ENCODE results near the gene TMEM43. TPM values are rescaled to one million over a fixed set of nuclear protein-coding genes. Genes with fewer than 3 reads are reported as not detected.

Gene TMEM43
- total RNA-seq, 2 donors from 2014 or later: 17.5 to 37.1 TPM

- Mint-ChIP-seq H3K9me3 (no peaks in the 10 kb centered on the region), H3K27ac (peak overlapping the region; percentile 71 to 94), H3K36me3 (peaks cover 7 to 17% of the 10 kb centered on the region in 2 donors)
- no peak for ATAC-seq
- DNase-seq (ENCODE audit: low spot score in 2 of 2): no peak
Measured at GRCh38 chr3:14141602-14142341, 16.9 kb downstream of the TMEM43 start.

GRCh38 chr3:14142567-14143270, 17.9 kb downstream of the TMEM43 start:
- DNase-seq (ENCODE audit: low spot score in 2 of 2): peak in 1 of 2 donors; percentile 27
- peak overlapping the region; percentile 71 to 94 for H3K27ac Mint-ChIP-seq
- peaks cover 7 to 17% of the 10 kb centered on the region in 2 donors for H3K36me3 Mint-ChIP-seq
- no peaks in the 10 kb centered on the region for H3K9me3 Mint-ChIP-seq
- ATAC-seq: peak; percentile 35 to 47

GRCh38 chr3:14143271-14144225, 18.7 kb downstream of the TMEM43 start:
- Mint-ChIP-seq H3K9me3 (no peaks in the 10 kb centered on the region), H3K36me3 (peaks cover 7 to 17% of the 10 kb centered on the region in 2 donors), H3K27ac (peak overlapping the region; percentile 90 to 98)
- ATAC-seq (peak; percentile 8 to 31), DNase-seq (ENCODE audit: low spot score in 2 of 2) (no peak)

GRCh38 chr3:14144423-14145075, 19.7 kb downstream of the TMEM43 start:
- H3K27ac Mint-ChIP-seq: peak overlapping the region; percentile 90 to 98
- ATAC-seq (peak; percentile 86 to 89), DNase-seq (ENCODE audit: low spot score in 2 of 2) (peak; percentile 59 to 65)
- peaks cover 7 to 17% of the 10 kb centered on the region in 2 donors for H3K36me3 Mint-ChIP-seq
- no peaks in the 10 kb centered on the region for H3K9me3 Mint-ChIP-seq

GRCh38 chr3:14145236-14145635, 20.4 kb downstream of the TMEM43 start:
- DNase-seq (ENCODE audit: low spot score in 2 of 2) (no peak), ATAC-seq (no peak)
- H3K36me3 Mint-ChIP-seq: peaks cover 7 to 17% of the 10 kb centered on the region in 2 donors
- H3K27ac Mint-ChIP-seq: peak overlapping the region; percentile 90 to 98
- no peaks in the 10 kb centered on the region for H3K9me3 Mint-ChIP-seq

GRCh38 chr3:14145670-14146380, 21.0 kb downstream of the TMEM43 start:
- Mint-ChIP-seq H3K9me3 (no peaks in the 10 kb centered on the region), H3K36me3 (peaks cover 7 to 17% of the 10 kb centered on the region in 2 donors), H3K27ac (peak overlapping the region; percentile 44 to 90)
- DNase-seq (ENCODE audit: low spot score in 2 of 2) (no peak), ATAC-seq (no peak)

- Mint-ChIP-seq H3K9me3 (no peaks in the 10 kb centered on the region), H3K27ac (peak overlapping the region; percentile 44 to 90), H3K36me3 (peaks cover 6 to 15% of the 10 kb centered on the region in 2 donors)
- no peak for ATAC-seq
- peak in 1 of 2 donors; percentile 44 for DNase-seq (ENCODE audit: low spot score in 2 of 2)
Measured at GRCh38 chr3:14146381-14147065, 21.7 kb downstream of the TMEM43 start.

- ATAC-seq (no peak), DNase-seq (ENCODE audit: low spot score in 2 of 2) (peak in 1 of 2 donors; percentile 39)
- Mint-ChIP-seq H3K36me3 (peaks cover under 1 to 10% of the 10 kb centered on the region in 2 donors), H3K27ac (peak overlapping the region in 1 of 2 donors; percentile 82), H3K9me3 (no peaks in the 10 kb centered on the region)
Measured at GRCh38 chr3:14147066-14147435, 22.2 kb downstream of the TMEM43 start.

GRCh38 chr3:14147617-14148016, 22.8 kb downstream of the TMEM43 start:
- DNase-seq (ENCODE audit: low spot score in 2 of 2) (peak in 1 of 2 donors; percentile 35), ATAC-seq (no peak)
- H3K27ac Mint-ChIP-seq: peak overlapping the region; percentile 82 to 85
- no peaks in the 10 kb centered on the region for H3K9me3 Mint-ChIP-seq
- peaks cover 0 to 5% of the 10 kb centered on the region in 2 donors for H3K36me3 Mint-ChIP-seq

GRCh38 chr3:14148041-14148985, 23.5 kb downstream of the TMEM43 start:
- no peaks in the 10 kb centered on the region for H3K9me3 Mint-ChIP-seq
- ATAC-seq (no peak), DNase-seq (ENCODE audit: low spot score in 2 of 2) (peak in 1 of 2 donors; percentile 44)
- H3K27ac Mint-ChIP-seq: peak overlapping the region; percentile 82 to 85
- peaks cover 0 to 4% of the 10 kb centered on the region in 2 donors for H3K36me3 Mint-ChIP-seq

GRCh38 chr3:14150078-14150477, 25.2 kb downstream of the TMEM43 start:
- Mint-ChIP-seq H3K9me3 (no peaks in the 10 kb centered on the region), H3K27ac (peak overlapping the region; percentile 52), H3K36me3 (peaks cover 4 to 10% of the 10 kb centered on the region in 2 donors)
- no peak for ATAC-seq
- DNase-seq (ENCODE audit: low spot score in 2 of 2): peak in 1 of 2 donors; percentile 41

GRCh38 chr3:14150491-14151230, 25.8 kb downstream of the TMEM43 start:
- ATAC-seq (no peak), DNase-seq (ENCODE audit: low spot score in 2 of 2) (peak in 1 of 2 donors; percentile 48)
- Mint-ChIP-seq H3K36me3 (peaks cover 0 to 10% of the 10 kb centered on the region in 2 donors), H3K9me3 (no peaks in the 10 kb centered on the region), H3K27ac (peak overlapping the region; percentile 52 to 86)

- H3K27ac Mint-ChIP-seq: no peak overlapping the region
- H3K9me3 Mint-ChIP-seq: no peaks in the 10 kb centered on the region
- H3K36me3 Mint-ChIP-seq: peaks cover 0 to 15% of the 10 kb centered on the region in 2 donors
- ATAC-seq: no peak
- DNase-seq (ENCODE audit: low spot score in 2 of 2): no peak
Measured at GRCh38 chr3:14151471-14152083, 26.7 kb downstream of the TMEM43 start.

Measured in activated naive CD4-positive, alpha-beta T cell treated with anti-CD3 and anti-CD28 coated beads, Interleukin-2, amount 50 U/mL, for 72 hours (primary cell).